H1 (cell line): Measurements from ENCODE around the gene ARMS2. TPM values are rescaled to one million over a fixed set of nuclear protein-coding genes. Genes with fewer than 3 reads are reported as not detected.

Experiments used
- CTCF ChIA-PET: fragments of 300-600 bp; sonication (Branson Sonifier 250); formaldehyde crosslinking; loops from one replicate; lab custom pipeline; 2021; ENCODE audit not compliant: partially characterized antibody; lab: Charles Lee
- POLR2A ChIA-PET: fragments of 300-600 bp; sonication (Branson Sonifier 250); formaldehyde crosslinking; loops from one replicate; lab custom pipeline; 2021; ENCODE audit warnings: inconsistent platforms; ENCODE audit not compliant: partially characterized antibody; lab: Charles Lee
- DNase-seq, 2 experiments: peaks; one replicate each; pipeline versions ENCODE4 v3.0.0 to v3.0.0-alpha.2; 2010 to 2022; ENCODE audit warnings: low spot score in 2 of 2, low read depth in 1 of 2, mixed read lengths in 1 of 2
- FAIRE-seq: peaks from 2 replicates; lab custom pipeline; 2011; peaks lifted over from hg19 to GRCh38; lab: Jason Lieb, UNC
- H2AFZ ChIP-seq: 2 replicates; pipeline ENCODE4 v1.8.1; 2012; ENCODE audit warnings: low read length, inconsistent platforms
- H2AK5ac ChIP-seq: 2 replicates; pipeline ENCODE4 v1.6.1; 2013; ENCODE audit warnings: low read depth, low read length
- H2BK120ac ChIP-seq: replicated peaks from 2 replicates; pipeline ENCODE3; 2013; ENCODE audit warnings: low read depth, low read length, inconsistent platforms
- H2BK12ac ChIP-seq: 2 replicates; pipeline ENCODE4 v1.6.1; 2013; ENCODE audit warnings: low read depth, low read length
- H2BK15ac ChIP-seq: 2 replicates; pipeline ENCODE4 v1.6.1; 2013; ENCODE audit warnings: low read length
- H2BK20ac ChIP-seq: 2 replicates; pipeline ENCODE4 v1.6.1; 2013; ENCODE audit warnings: low read length
- H2BK5ac ChIP-seq: 2 replicates; pipeline ENCODE4 v1.6.1; 2013; ENCODE audit warnings: low read depth, low read length
- H3K14ac ChIP-seq: 2 replicates; pipeline ENCODE4 v1.6.1; 2013; ENCODE audit warnings: inconsistent platforms; ENCODE audit not compliant: insufficient read length
- H3K18ac ChIP-seq: 2 replicates; pipeline ENCODE4 v1.6.1; 2013; ENCODE audit warnings: low read length; ENCODE audit errors: extremely low read depth
- H3K23ac ChIP-seq: 2 replicates; pipeline ENCODE4 v1.6.1; 2013; ENCODE audit warnings: inconsistent platforms; ENCODE audit not compliant: insufficient read length
- H3K23me2 ChIP-seq: 2 replicates; pipeline ENCODE4 v1.6.1; 2013; ENCODE audit warnings: low read depth, low read length
- H3K27ac ChIP-seq: 2 replicates; pipeline ENCODE4 v1.6.1; 2011; ENCODE audit warnings: low read depth, low read length, inconsistent platforms
- H3K27me3 ChIP-seq, 4 experiments: replicated peaks in 1 of 4; 1 replicate in 1 of 4; 2 replicates in 3 of 4; pipeline versions ENCODE4 v1.6.1 to v1.8.1; 2011 to 2013; ENCODE audit warnings: low read length in 3 of 4, mild to moderate bottlenecking in 3 of 4, inconsistent platforms in 2 of 4, mixed read lengths in 2 of 4, moderate library complexity in 1 of 4; ENCODE audit not compliant: control insufficient read depth in 3 of 4, insufficient read depth in 3 of 4; ENCODE audit errors: extremely low read depth in 1 of 4
- H3K36me3 ChIP-seq, 4 experiments: 2 replicates each; pipeline versions ENCODE4 v1.6.1 to v1.8.1; 2011 to 2013; ENCODE audit warnings: mild to moderate bottlenecking in 4 of 4, low read length in 3 of 4, moderate library complexity in 2 of 4, control low read depth in 1 of 4, inconsistent platforms in 1 of 4; ENCODE audit not compliant: insufficient read depth in 4 of 4, control insufficient read depth in 2 of 4
- H3K4ac ChIP-seq: replicated peaks from 2 replicates; pipeline ENCODE3; 2013; ENCODE audit warnings: low read length, low read depth, mixed read lengths, inconsistent platforms; ENCODE audit not compliant: insufficient read length
- H3K4me1 ChIP-seq, 4 experiments: replicated peaks in 1 of 4; 1 replicate in 1 of 4; 2 replicates in 3 of 4; pipeline versions ENCODE4 v1.6.1 to v1.8.1; 2011 to 2013; ENCODE audit warnings: low read length in 3 of 4, inconsistent platforms in 2 of 4, mixed read lengths in 1 of 4; ENCODE audit not compliant: insufficient read depth in 4 of 4, control insufficient read depth in 3 of 4
- H3K4me2 ChIP-seq, 2 experiments: 2 replicates each; pipeline versions ENCODE4 v1.6.1 to v1.8.1; 2011 to 2013; ENCODE audit warnings: low read depth in 2 of 2, low read length in 2 of 2, control low read depth in 1 of 2, inconsistent platforms in 1 of 2, mild to moderate bottlenecking in 1 of 2; ENCODE audit not compliant: insufficient read depth in 1 of 2
- H3K4me3 ChIP-seq, 4 experiments: fragments of 200-600, 300-600 bp in 1 of 4; sonication (generic), shearing (Covaris generic), sonication (Bioruptor Twin) in 1 of 4; 2 replicates each; pipeline versions ENCODE4 v1.5.1 to v1.8.1; 2011 to 2016; ENCODE audit warnings: low read length in 4 of 4, low read depth in 3 of 4, control low read depth in 2 of 4, inconsistent platforms in 2 of 4, mild to moderate bottlenecking in 2 of 4, mixed read lengths in 1 of 4, moderate library complexity in 1 of 4; ENCODE audit not compliant: insufficient read depth in 2 of 4; ENCODE audit errors: extremely low read depth in 1 of 4
- H3K56ac ChIP-seq: replicated peaks from 2 replicates; pipeline ENCODE3; 2013; ENCODE audit warnings: low read depth, mild to moderate bottlenecking, mixed read lengths, low read length, inconsistent platforms; ENCODE audit not compliant: insufficient read length
- H3K79me1 ChIP-seq: 2 replicates; pipeline ENCODE4 v1.6.1; 2013; ENCODE audit warnings: low read depth, low read length, control low read depth
- H3K79me2 ChIP-seq, 2 experiments: 2 replicates each; pipeline versions ENCODE4 v1.6.1 to v1.8.1; 2012 to 2013; ENCODE audit warnings: low read length in 2 of 2, mild to moderate bottlenecking in 2 of 2, inconsistent platforms in 1 of 2; ENCODE audit not compliant: insufficient read depth in 2 of 2, control insufficient read depth in 1 of 2
- H3K9ac ChIP-seq, 4 experiments: replicated peaks in 1 of 4; 1 replicate in 1 of 4; 2 replicates in 3 of 4; pipeline versions ENCODE4 v1.6.1 to v1.8.1; 2011 to 2013; ENCODE audit warnings: low read depth in 3 of 4, low read length in 3 of 4, control low read depth in 2 of 4, mild to moderate bottlenecking in 2 of 4, moderate library complexity in 2 of 4, inconsistent platforms in 1 of 4; ENCODE audit errors: extremely low read depth in 1 of 4
- H3K9me3 ChIP-seq, 2 experiments: 2 replicates each; pipeline versions ENCODE4 v1.6.1 to v1.8.1; 2012 to 2013; ENCODE audit warnings: mild to moderate bottlenecking in 2 of 2, moderate library complexity in 2 of 2, control low read depth in 1 of 2, inconsistent platforms in 1 of 2, low read depth in 1 of 2, low read length in 1 of 2, mixed read lengths in 1 of 2; ENCODE audit not compliant: insufficient read depth in 2 of 2
- H4K20me1 ChIP-seq, 2 experiments: replicated peaks in 1 of 2; 2 replicates each; pipeline versions ENCODE3 to v1.8.1; 2011 to 2013; ENCODE audit warnings: inconsistent platforms in 2 of 2, low read length in 2 of 2, mild to moderate bottlenecking in 1 of 2; ENCODE audit not compliant: insufficient read depth in 2 of 2, control insufficient read depth in 1 of 2
- H4K5ac ChIP-seq: 2 replicates; pipeline ENCODE4 v1.6.1; 2013; ENCODE audit warnings: low read length, low read depth, mixed read lengths, inconsistent platforms; ENCODE audit not compliant: insufficient read length
- H4K8ac ChIP-seq: 2 replicates; pipeline ENCODE4 v1.8.0; 2013; ENCODE audit warnings: mild to moderate bottlenecking, moderate library complexity, low read length, inconsistent platforms; ENCODE audit not compliant: insufficient read depth; ENCODE audit errors: extremely low read depth
- H4K91ac ChIP-seq: replicated peaks from 2 replicates; pipeline ENCODE3; 2013; ENCODE audit warnings: low read length, mixed read lengths, inconsistent platforms; ENCODE audit not compliant: insufficient read length
- BACH1 ChIP-seq: IDR thresholded peaks from 2 replicates; pipeline ENCODE4 v1.6.1; 2012; ENCODE audit warnings: low read length, improper control_type of control experiment
- CHD1 ChIP-seq: IDR thresholded peaks from 2 replicates; pipeline ENCODE4 v1.6.1; 2012; ENCODE audit warnings: low read depth, low read length, improper control_type of control experiment
- CREB1 ChIP-seq: IDR thresholded peaks from 2 replicates; pipeline ENCODE4 v1.6.1; 2012; ENCODE audit warnings: inconsistent platforms
- EGR1 ChIP-seq: IDR thresholded peaks from 2 replicates; pipeline ENCODE4 v1.6.1; 2011; ENCODE audit warnings: low read depth, low read length, borderline replicate concordance
- FOSL1 ChIP-seq: IDR thresholded peaks from 2 replicates; pipeline ENCODE4 v1.6.1; 2011; ENCODE audit warnings: mild to moderate bottlenecking, low read depth, low read length, moderate library complexity; ENCODE audit not compliant: insufficient read depth
- GABPA ChIP-seq: IDR thresholded peaks from 2 replicates; pipeline ENCODE4 v1.6.1; 2011; ENCODE audit warnings: mild to moderate bottlenecking, low read length, moderate library complexity, borderline replicate concordance; ENCODE audit not compliant: insufficient read depth
- GTF2F1 ChIP-seq: IDR thresholded peaks from 2 replicates; pipeline ENCODE4 v1.6.1; 2012; ENCODE audit warnings: low read depth, low read length, improper control_type of control experiment, borderline replicate concordance
- JUN ChIP-seq: IDR thresholded peaks from 2 replicates; pipeline ENCODE4 v1.6.1; 2011; ENCODE audit warnings: low read depth, mild to moderate bottlenecking, improper control_type of control experiment, low read length
- KDM5A ChIP-seq: fragments of 200-600 bp; IDR thresholded peaks from 2 replicates; pipeline ENCODE4 v1.7.1; 2012; ENCODE audit warnings: mild to moderate bottlenecking, low read length, inconsistent platforms, mixed read lengths
- PHF8 ChIP-seq: fragments of 200-600 bp; sonication (generic); conservative IDR thresholded peaks from 2 replicates; pipeline ENCODE4 v1.7.1; 2012; ENCODE audit warnings: low read depth, mild to moderate bottlenecking, inconsistent platforms, low read length, moderate library complexity
- POLR2A ChIP-seq, 2 experiments: IDR thresholded peaks; 1 replicate in 1 of 2; 2 replicates in 1 of 2; pipeline ENCODE4 v1.6.1; 2011; ENCODE audit warnings: low read depth in 2 of 2, low read length in 2 of 2, mild to moderate bottlenecking in 2 of 2; ENCODE audit errors: control extremely low read depth in 1 of 2
- RBBP5 ChIP-seq: IDR thresholded peaks from 2 replicates; pipeline ENCODE4 v1.7.1; 2012; ENCODE audit warnings: low read depth, mild to moderate bottlenecking, inconsistent platforms, low read length, moderate library complexity, borderline replicate concordance
- SIRT6 ChIP-seq: IDR thresholded peaks from one replicate; pipeline ENCODE4 v1.7.1; 2012; ENCODE audit warnings: low read length, inconsistent platforms
- SRF ChIP-seq: IDR thresholded peaks from 2 replicates; pipeline ENCODE4 v1.6.1; 2011; ENCODE audit warnings: mild to moderate bottlenecking, low read depth, low read length, moderate library complexity
- TAF7 ChIP-seq: optimal IDR thresholded peaks from 2 replicates; pipeline ENCODE3; 2011; ENCODE audit warnings: low read depth, mild to moderate bottlenecking, inconsistent platforms, low read length, moderate library complexity, borderline replicate concordance
- TBP ChIP-seq: IDR thresholded peaks from 2 replicates; pipeline ENCODE4 v1.6.1; 2011; ENCODE audit warnings: low read depth, low read length, improper control_type of control experiment
- ZNF274 ChIP-seq: IDR thresholded peaks from 2 replicates; pipeline ENCODE4 v1.7.0; 2012; ENCODE audit warnings: low read length, borderline replicate concordance; ENCODE audit errors: extremely low read depth
- WGBS, 2 experiments: shearing (Covaris generic) in 1 of 2; methylation state at CpG; one replicate each; pipeline versions ENCODE4 v1.1.6 to v1.1.7; 2013 to 2015; ENCODE audit warnings: low lambda C conversion rate in 2 of 2, mixed read lengths in 2 of 2, inconsistent platforms in 1 of 2, low coverage in 1 of 2, missing lambda C conversion rate in 1 of 2; ENCODE audit not compliant: insufficient replicate concordance in 2 of 2, insufficient coverage in 1 of 2, insufficient read length in 1 of 2; ENCODE audit errors: extremely low coverage in 1 of 2, missing lambda C conversion rate in 1 of 2; 5-methylcytosine and 5-hydroxymethylcytosine counted together
- polyA plus RNA-seq, 7 experiments: library from polyadenylated mRNA; depleted of rRNA in 3 of 7; stranded (reverse) in 5 of 7; unstranded in 2 of 7; fragments of >200 nt in 5 of 7; fragments of 200-250 nt in 2 of 7; gene quantifications; 1 replicate in 5 of 7; 2 replicates in 1 of 7; 4 replicates in 1 of 7; pipeline versions ENCODE4 v1.2.1 to v1.2.3, GENCODE V29; 2011 to 2013; ENCODE audit warnings: missing spikeins in 2 of 7, mixed read lengths in 2 of 7
- total RNA-seq: library from RNA; stranded (reverse); fragmentation: NEBNext Ultra II Directional; extraction: Animal tissue kit (Norgen Biotek cat#: 25700); gene quantifications from 2 replicates; pipeline ENCODE4 v1.2.1, GENCODE V29; 2021

ARMS2 gene
- total and polyA plus RNA-seq, 2 of the 8 experiments (the other 6 are each of a cell fraction or from before 2014, with no cell fraction given), result not detected

- H2BK15ac ChIP-seq, result 0 out of 2 replicates have a peak overlapping the region, but pooled peaks have one; percentile 29
- H2BK120ac ChIP-seq, result no peak overlapping the region
- 85% methylated on average over 5 of the region's 5 CpGs; no CpG with 5 or more reads in 1 of the 2 experiments for WGBS, 2 experiments
These were observed 45.7 kb downstream of the ARMS2 start for GRCh38 chr10:122500194-122500593.

More at GRCh38 chr10:122500194-122500593, 45.7 kb downstream of the ARMS2 start:
- POLR2A ChIA-PET, result no interaction called here
- H4K91ac ChIP-seq, result no peak overlapping the region
- FAIRE-seq (no peak), DNase-seq (no peak)
- no peak overlapping the region for H2BK5ac ChIP-seq
- no peak overlapping the region for H2AFZ ChIP-seq
- H3K56ac ChIP-seq, result no peak overlapping the region
- no peak overlapping the region for H3K27ac ChIP-seq
- no peaks in the 10 kb centered on the region for H4K20me1 ChIP-seq
- no peak overlapping the region for H3K14ac ChIP-seq
- no peaks in the 10 kb centered on the region for H3K79me1 ChIP-seq
- H3K9ac ChIP-seq, result no peak overlapping the region
- no peak overlapping the region for H2BK12ac ChIP-seq
- H2BK20ac ChIP-seq, result no peak overlapping the region
- TF ChIP-seq EGR1, result no peak
- no peak for TF ChIP-seq PHF8
- no peak for TF ChIP-seq CHD1
- TF ChIP-seq POLR2A (IDR thresholded peaks at IDR 0.05; ENCODE audit: control extremely low read depth in 1 of 2, low read depth in 2 of 2, low read length in 2 of 2), result no peak
- no peak for TF ChIP-seq KDM5A
- TF ChIP-seq TAF7, result no peak
- no peak for TF ChIP-seq SRF
- no peak for TF ChIP-seq SIRT6
- no peak for TF ChIP-seq RBBP5
- TF ChIP-seq GTF2F1, result no peak
- TF ChIP-seq JUN, result no peak
- TF ChIP-seq TBP, result no peak
- TF ChIP-seq GABPA, result no peak
- no peak for TF ChIP-seq CREB1
- no peak for TF ChIP-seq BACH1
- TF ChIP-seq FOSL1, result no peak
- no peak for TF ChIP-seq ZNF274
- H3K36me3 ChIP-seq, result no peaks in the 10 kb centered on the region
- H3K23me2 ChIP-seq, result no peaks in the 10 kb centered on the region
- no peak overlapping the region for H4K5ac ChIP-seq
- H4K8ac ChIP-seq, result 0 out of 2 replicates have a peak overlapping the region, but pooled peaks have one; percentile 12
- no peak overlapping the region for H3K4me2 ChIP-seq
- no peaks in the 10 kb centered on the region for H3K9me3 ChIP-seq
- no peak overlapping the region for H3K23ac ChIP-seq
- no peaks in the 10 kb centered on the region for H3K27me3 ChIP-seq
- H3K79me2 ChIP-seq, result no peaks in the 10 kb centered on the region
- H3K18ac ChIP-seq, result no peak overlapping the region
- no peak overlapping the region for H3K4me3 ChIP-seq
- no peak overlapping the region for H3K4ac ChIP-seq
- CTCF ChIA-PET, result no interaction called here
- no peak overlapping the region for H2AK5ac ChIP-seq
- H3K4me1 ChIP-seq, result no peaks in the 10 kb centered on the region
